HEK293 (cell line): ENCODE results near the gene HEPHL1.

Source experiments
- CTCF ChIA-PET: fragments of 350-600 bp; formaldehyde crosslinking; extraction: SDS; loops from one replicate; lab custom pipeline; 2021; ENCODE audit warnings: antibody characterized with exemption; lab: Yijun Ruan, JAX
- POLR2A ChIA-PET: fragments of 300-600 bp; formaldehyde crosslinking; extraction: SDS; loops from one replicate; lab custom pipeline; 2020; ENCODE audit warnings: antibody characterized with exemption, inconsistent platforms; lab: Yijun Ruan, JAX
- H3K27ac ChIP-seq: fragments of 200-500 bp; sonication (Bioruptor generic); 2 replicates; pipeline ENCODE4 v1.5.1; 2014; ENCODE audit warnings: low read depth, low read length, control low read depth, inconsistent platforms; ENCODE audit errors: extremely low read depth
- H3K36me3 ChIP-seq, 2 experiments: fragments of 200-500 bp in 1 of 2; sonication (Bioruptor generic) in 1 of 2; 1 replicate in 1 of 2; 2 replicates in 1 of 2; pipeline ENCODE4 v1.5.1; 2014 to 2017; ENCODE audit warnings: inconsistent platforms in 2 of 2, low read length in 2 of 2; ENCODE audit not compliant: control insufficient read depth in 2 of 2, insufficient read depth in 1 of 2
- H3K4me1 ChIP-seq: fragments of 200-500 bp; sonication (Bioruptor generic); 2 replicates; pipeline ENCODE4 v1.5.1; 2014; ENCODE audit warnings: mild to moderate bottlenecking, low read length, inconsistent platforms; ENCODE audit not compliant: control insufficient read depth, insufficient read depth
- H3K4me3 ChIP-seq: 2 replicates; pipeline ENCODE4 v1.5.1; 2011; ENCODE audit warnings: low read depth, mild to moderate bottlenecking, control low read depth, low read length, moderate library complexity
- H3K9me3 ChIP-seq: fragments of 200-500 bp; sonication (Bioruptor generic); 2 replicates; pipeline ENCODE4 v1.5.1; 2014; ENCODE audit warnings: low read depth, low read length, inconsistent platforms; ENCODE audit not compliant: control insufficient read depth, insufficient read depth
- EGR2 ChIP-seq: fragments of 450-650 bp; formaldehyde crosslinking; IDR thresholded peaks from 2 replicates; pipeline ENCODE4 v1.5.1; 2016; ENCODE audit warnings: low read depth, missing biosample characterization, missing genetic modification characterization
- KLF1 ChIP-seq: fragments of 450-650 bp; formaldehyde crosslinking; IDR thresholded peaks from 2 replicates; pipeline ENCODE4 v1.5.1; 2016; ENCODE audit warnings: missing biosample characterization, missing genetic modification characterization
- KLF17 ChIP-seq: fragments of 450-650 bp; formaldehyde crosslinking; IDR thresholded peaks from 2 replicates; pipeline ENCODE4 v1.5.1; 2016; ENCODE audit warnings: missing biosample characterization, missing genetic modification characterization
- REPIN1 ChIP-seq: fragments of 450-650 bp; formaldehyde crosslinking; IDR thresholded peaks from 2 replicates; pipeline ENCODE4 v1.5.1; 2017; ENCODE audit warnings: missing biosample characterization, missing genetic modification characterization, low read depth
- SP7 ChIP-seq: fragments of 450-650 bp; formaldehyde crosslinking; IDR thresholded peaks from 2 replicates; pipeline ENCODE4 v1.5.1; 2016; ENCODE audit warnings: missing biosample characterization, missing genetic modification characterization
- YY2 ChIP-seq: fragments of 450-650 bp; formaldehyde crosslinking; IDR thresholded peaks from 2 replicates; pipeline ENCODE4 v1.5.1; 2016; ENCODE audit warnings: missing biosample characterization, missing genetic modification characterization
- ZBTB6 ChIP-seq: fragments of 450-650 bp; formaldehyde crosslinking; IDR thresholded peaks from 2 replicates; pipeline ENCODE4 v1.5.1; 2017; ENCODE audit warnings: missing biosample characterization, missing genetic modification characterization
- ZFP3 ChIP-seq: fragments of 450-650 bp; formaldehyde crosslinking; IDR thresholded peaks from 2 replicates; pipeline ENCODE4 v1.5.1; 2016; ENCODE audit warnings: low read depth, missing biosample characterization, missing genetic modification characterization
- ZNF114 ChIP-seq: fragments of 450-650 bp; formaldehyde crosslinking; IDR thresholded peaks from 2 replicates; pipeline ENCODE4 v1.5.0; 2017; ENCODE audit warnings: missing biosample characterization, missing genetic modification characterization
- ZNF133 ChIP-seq: fragments of 450-650 bp; formaldehyde crosslinking; IDR thresholded peaks from 2 replicates; pipeline ENCODE4 v1.5.1; 2016; ENCODE audit warnings: missing biosample characterization, missing genetic modification characterization
- ZNF140 ChIP-seq: fragments of 450-650 bp; formaldehyde crosslinking; IDR thresholded peaks from 2 replicates; pipeline ENCODE4 v1.5.1; 2016; ENCODE audit warnings: missing biosample characterization, missing genetic modification characterization
- ZNF148 ChIP-seq: fragments of 450-650 bp; formaldehyde crosslinking; IDR thresholded peaks from 2 replicates; pipeline ENCODE4 v1.5.0; 2017; ENCODE audit warnings: missing biosample characterization, missing genetic modification characterization, borderline replicate concordance
- ZNF155 ChIP-seq: fragments of 450-650 bp; formaldehyde crosslinking; IDR thresholded peaks from 2 replicates; pipeline ENCODE4 v1.5.1; 2016; ENCODE audit warnings: missing biosample characterization, missing genetic modification characterization
- ZNF16 ChIP-seq: fragments of 450-650 bp; formaldehyde crosslinking; IDR thresholded peaks from 2 replicates; pipeline ENCODE4 v1.5.1; 2016; ENCODE audit warnings: low read depth, missing biosample characterization, missing genetic modification characterization
- ZNF202 ChIP-seq: fragments of 450-650 bp; formaldehyde crosslinking; IDR thresholded peaks from 2 replicates; pipeline ENCODE4 v1.5.1; 2016; ENCODE audit warnings: missing biosample characterization, missing genetic modification characterization, borderline replicate concordance
- ZNF221 ChIP-seq: fragments of 450-650 bp; formaldehyde crosslinking; IDR thresholded peaks from 2 replicates; pipeline ENCODE4 v1.5.1; 2017; ENCODE audit warnings: missing biosample characterization, missing genetic modification characterization, borderline replicate concordance
- ZNF473 ChIP-seq: fragments of 450-650 bp; formaldehyde crosslinking; IDR thresholded peaks from 2 replicates; pipeline ENCODE4 v1.5.1; 2017; ENCODE audit warnings: missing biosample characterization, missing genetic modification characterization
- ZNF518A ChIP-seq: fragments of 450-650 bp; formaldehyde crosslinking; conservative IDR thresholded peaks from 2 replicates; pipeline ENCODE4 v1.5.1; 2016; ENCODE audit warnings: low read depth, missing biosample characterization, missing genetic modification characterization
- ZNF585B ChIP-seq: fragments of 450-650 bp; formaldehyde crosslinking; IDR thresholded peaks from 2 replicates; pipeline ENCODE4 v1.5.1; 2016; ENCODE audit warnings: missing biosample characterization, missing genetic modification characterization
- ZNF596 ChIP-seq: fragments of 450-650 bp; IDR thresholded peaks from 2 replicates; pipeline ENCODE4 v1.5.0; 2018; ENCODE audit warnings: missing biosample characterization, mild to moderate bottlenecking, missing genetic modification characterization, moderate library complexity
- ZNF600 ChIP-seq: fragments of 450-650 bp; formaldehyde crosslinking; IDR thresholded peaks from 2 replicates; pipeline ENCODE4 v1.5.1; 2016; ENCODE audit warnings: missing biosample characterization, missing genetic modification characterization
- ZNF623 ChIP-seq: fragments of 450-650 bp; formaldehyde crosslinking; IDR thresholded peaks from 2 replicates; pipeline ENCODE4 v1.5.1; 2016; ENCODE audit warnings: missing biosample characterization, missing genetic modification characterization
- ZNF639 ChIP-seq: fragments of 450-650 bp; formaldehyde crosslinking; IDR thresholded peaks from 2 replicates; pipeline ENCODE4 v1.5.1; 2016; ENCODE audit warnings: missing biosample characterization, missing genetic modification characterization
- ZNF843 ChIP-seq: fragments of 450-650 bp; formaldehyde crosslinking; IDR thresholded peaks from 2 replicates; pipeline ENCODE4 v1.5.1; 2016; ENCODE audit warnings: missing biosample characterization, missing genetic modification characterization

HEPHL1 gene

GRCh38 chr11:94128746-94129511 is 107.8 kb downstream of the HEPHL1 start, which contains the start of gene PANX1 (continued):
- TF ChIP-seq REPIN1 (tag by site-specific recombination) (no peak), ZNF140 (tag by site-specific recombination) (no peak), ZNF623 (no peak), ZNF155 (no peak), EGR2 (tag by site-specific recombination) (no peak), ZNF133 (no peak)

GRCh38 chr11:94129512-94130297 is 108.6 kb downstream of the HEPHL1 start:
- CTCF ChIA-PET, result interaction anchor here (0.6 to 2.5 kb wide), 5 partner anchors 54 to 646 kb away, joined by 3 to 8 read pairs (median 4); no protein-coding TSS in a partner anchor
- POLR2A ChIA-PET, result interaction anchor here (1.2 to 1.9 kb wide), 5 partner anchors 8 to 208 kb away, joined by 3 to 5 read pairs (median 4); no protein-coding TSS in a partner anchor
- Histone ChIP-seq H3K4me1 (peaks cover 5% of the 10 kb centered on the region; the same call in 1 of the 2 replicates), H3K36me3 (no peaks in the 10 kb centered on the region), H3K9me3 (no peaks in the 10 kb centered on the region), H3K4me3 (peak overlapping the region; percentile 82), H3K27ac (no peak overlapping the region; the same call in 1 of the 2 replicates)
- no peak for TF ChIP-seq ZNF518A (tag by site-specific recombination)
- TF ChIP-seq ZNF473, result no peak
- no peak for TF ChIP-seq ZNF148 (tag by site-specific recombination)
- no peak for TF ChIP-seq ZNF639
- TF ChIP-seq ZNF585B, result no peak
- TF ChIP-seq ZNF596, result no peak
- TF ChIP-seq ZNF843 (tag by site-specific recombination), result no peak
- TF ChIP-seq ZNF114, result no peak
- no peak for TF ChIP-seq REPIN1 (tag by site-specific recombination)
- no peak for TF ChIP-seq KLF17 (tag by site-specific recombination)
- TF ChIP-seq ZFP3 (tag by site-specific recombination), result no peak
- no peak for TF ChIP-seq SP7 (tag by site-specific recombination)
- TF ChIP-seq ZBTB6 (tag by site-specific recombination), result no peak
- no peak for TF ChIP-seq YY2 (tag by site-specific recombination)
- TF ChIP-seq ZNF202 (tag by site-specific recombination), result no peak
- TF ChIP-seq ZNF221 (tag by site-specific recombination), result no peak
- no peak for TF ChIP-seq ZNF16
- TF ChIP-seq KLF1 (tag by site-specific recombination), result peak; percentile 72; the same call in 1 of the 2 replicates
- peak; percentile 60 for TF ChIP-seq ZNF600 (tag by site-specific recombination)
